ENCODE data around the gene SEMA6A.

GRCh38 chr5:116502138-116502537 is 72.5 kb downstream of the SEMA6A start:
- TF ChIP-seq CTCF (IDR thresholded peaks at IDR 0.05; ENCODE audit: low read length): no peak
- no peak for TF ChIP-seq EZH2 (IDR thresholded peaks at IDR 0.05; ENCODE audit: borderline replicate concordance, low read length)
